CD4-positive, alpha-beta T cell (primary cell): ENCODE data around the gene TTLL6. TPM values are rescaled to one million over a fixed set of nuclear protein-coding genes. Genes with fewer than 3 reads are reported as not detected.

Experiments used
- ATAC-seq: fragments of 200-7000 bp; cut with Tn5 transposase; one replicate; pipeline ENCODE4 v1.10.0; 2022; ENCODE audit warnings: mild to moderate bottlenecking; ENCODE audit not compliant: poor library complexity
- CTCF ChIA-PET: fragments of 350-600 bp; sonication (Branson Sonifier 250); formaldehyde crosslinking; loops from one replicate; lab custom pipeline; 2021; ENCODE audit warnings: antibody characterized with exemption, inconsistent platforms; lab: Charles Lee
- POLR2A ChIA-PET: fragments of 350-600 bp; sonication (Branson Sonifier 250); formaldehyde crosslinking; loops from one replicate; lab custom pipeline; 2021; ENCODE audit warnings: antibody characterized with exemption, inconsistent platforms; lab: Charles Lee
- DNase-seq, 14 experiments: peaks; one replicate each; pipeline ENCODE4 v3.0.0-alpha.2; 2013 to 2020; ENCODE audit warnings: mixed read lengths in 2 of 14
- H3K27ac ChIP-seq, 2 donors: one replicate each; pipeline versions ENCODE4 v1.5.1 to v1.7.0; 2013; ENCODE audit warnings: low read length in 2 of 2, low read depth in 1 of 2, mild to moderate bottlenecking in 1 of 2
- H3K27me3 ChIP-seq, 2 experiments: 1 replicate in 1 of 2; 2 replicates in 1 of 2; pipeline versions ENCODE4 v1.6.1 to v1.7.0; 2013; ENCODE audit warnings: low read length in 2 of 2, control low read depth in 1 of 2, mild to moderate bottlenecking in 1 of 2, moderate library complexity in 1 of 2; ENCODE audit not compliant: insufficient read depth in 2 of 2, control insufficient read depth in 1 of 2
- H3K36me3 ChIP-seq: one replicate; pipeline ENCODE4 v1.6.1; 2013; ENCODE audit warnings: low read length, control low read depth; ENCODE audit not compliant: insufficient read depth
- H3K4me1 ChIP-seq: one replicate; pipeline ENCODE4 v1.6.1; 2013; ENCODE audit warnings: low read length, control low read depth; ENCODE audit not compliant: insufficient read depth
- H3K4me3 ChIP-seq: one replicate; pipeline ENCODE4 v1.5.1; 2013; ENCODE audit warnings: mild to moderate bottlenecking, low read length, moderate library complexity
- H3K9me3 ChIP-seq, 2 experiments: 1 replicate in 1 of 2; 2 replicates in 1 of 2; pipeline versions ENCODE4 v1.6.1 to v1.7.0; 2013; ENCODE audit warnings: low read length in 2 of 2, mild to moderate bottlenecking in 2 of 2, control low read depth in 1 of 2, moderate library complexity in 1 of 2; ENCODE audit not compliant: control insufficient read depth in 1 of 2, insufficient read depth in 1 of 2
- H3K27ac Mint-ChIP-seq: one replicate; pipeline ENCODE4 v1.8.0; 2020; ENCODE audit warnings: mixed read lengths
- H3K27me3 Mint-ChIP-seq: one replicate; pipeline ENCODE4 v1.8.0; 2021; ENCODE audit warnings: mixed read lengths
- H3K36me3 Mint-ChIP-seq: one replicate; pipeline ENCODE4 v1.8.0; 2021; ENCODE audit warnings: low read depth, mixed read lengths
- H3K4me1 Mint-ChIP-seq: one replicate; pipeline ENCODE4 v1.8.0; 2021; ENCODE audit warnings: low read depth, mixed read lengths
- H3K4me3 Mint-ChIP-seq: one replicate; pipeline ENCODE4 v1.8.0; 2020; ENCODE audit warnings: mild to moderate bottlenecking, mixed read lengths
- H3K9me3 Mint-ChIP-seq: one replicate; pipeline ENCODE4 v1.8.0; 2020; ENCODE audit warnings: mixed read lengths
- CTCF ChIP-seq: fragments of 200-600 bp; IDR thresholded peaks from one replicate; pipeline ENCODE4 v1.8.0; 2022; ENCODE audit warnings: antibody characterized with exemption, mild to moderate bottlenecking
- intact Hi-C, 2 experiments: fragments of 100-400 bp; cut with DNase I in 1 of 2; cut with micrococcal nuclease in 1 of 2; formaldehyde crosslinking; loops; one replicate each; pipeline versions ENCODE4 v1.15.1 to v1.9.0; 2023 to 2025; cut with DNase I, micrococcal nuclease
- total RNA-seq, 174 experiments: library from RNA in 2 of 174; stranded (reverse) in 2 of 174; gene quantifications; one replicate each; pipeline ENCODE4 v1.2.3 and lab custom pipeline; 2021 to 2026

Gene TTLL6
- total RNA-seq, 2 experiments from 2014 or later, result not detected

GRCh38 chr17:48795444-48796162, 21.4 kb downstream of the TTLL6 start:
- DNase-seq, result no peak
- no peaks in the 10 kb centered on the region for H3K36me3 ChIP-seq
- H3K4me3 ChIP-seq, result no peak overlapping the region
- no peaks in the 10 kb centered on the region for H3K9me3 Mint-ChIP-seq
- TF ChIP-seq CTCF, result no peak
- H3K4me1 ChIP-seq, result peaks cover 6% of the 10 kb centered on the region
- no peak overlapping the region for H3K27ac Mint-ChIP-seq
- H3K4me3 Mint-ChIP-seq, result no peak overlapping the region
- H3K27me3 ChIP-seq, result peaks cover 6 to 41% of the 10 kb centered on the region in 2 experiments
- no peak for ATAC-seq
- no peak overlapping the region for H3K27ac ChIP-seq
- intact Hi-C loops, result no loop called here
- H3K27me3 Mint-ChIP-seq, result peaks cover 72% of the 10 kb centered on the region
- no peaks in the 10 kb centered on the region for H3K36me3 Mint-ChIP-seq
- H3K4me1 Mint-ChIP-seq, result no peaks in the 10 kb centered on the region
- ChIA-PET CTCF (no interaction called here), POLR2A (no interaction called here)
- H3K9me3 ChIP-seq, result no peaks in the 10 kb centered on the region

GRCh38 chr17:48792033-48792798, 24.8 kb downstream of the TTLL6 start:
- H3K9me3 Mint-ChIP-seq, result no peaks in the 10 kb centered on the region
- ATAC-seq (no peak), DNase-seq (no peak)
- intact Hi-C loops, result no loop called here
- H3K27me3 ChIP-seq, result peaks cover 11 to 28% of the 10 kb centered on the region in 2 experiments
- no peak overlapping the region for H3K27ac Mint-ChIP-seq
- H3K36me3 ChIP-seq, result no peaks in the 10 kb centered on the region
- H3K27me3 Mint-ChIP-seq, result peaks cover 74% of the 10 kb centered on the region
- no peaks in the 10 kb centered on the region for H3K9me3 ChIP-seq
- no peak for TF ChIP-seq CTCF
- POLR2A ChIA-PET, result no interaction called here
- no peak overlapping the region for H3K4me3 ChIP-seq
- CTCF ChIA-PET, result interaction anchor here (1.4 to 1.7 kb wide), 2 partner anchors 71 to 87 kb away, joined by 4 to 7 read pairs; no protein-coding TSS in a partner anchor
- no peaks in the 10 kb centered on the region for H3K4me1 Mint-ChIP-seq
- peaks cover 6% of the 10 kb centered on the region for H3K4me1 ChIP-seq
- H3K36me3 Mint-ChIP-seq, result no peaks in the 10 kb centered on the region
- no peak overlapping the region for H3K27ac ChIP-seq
- H3K4me3 Mint-ChIP-seq, result no peak overlapping the region

- Mint-ChIP-seq H3K4me1 (no peaks in the 10 kb centered on the region), H3K27me3 (peaks cover 72% of the 10 kb centered on the region), H3K36me3 (no peaks in the 10 kb centered on the region), H3K27ac (no peak overlapping the region), H3K4me3 (no peak overlapping the region), H3K9me3 (no peaks in the 10 kb centered on the region)
- DNase-seq, result peak in 5 of 14 experiments; percentile 4 to 54 (median 37)
- no peaks in the 10 kb centered on the region for H3K36me3 ChIP-seq
- no peaks in the 10 kb centered on the region for H3K9me3 ChIP-seq
- ChIA-PET CTCF (interaction anchor here (0.6 to 2.1 kb wide), 7 partner anchors 12 to 1195 kb away, joined by 3 to 8 read pairs (median 5); no protein-coding TSS in a partner anchor), POLR2A (interaction anchor here (0.6 kb wide), 1 partner anchor 12 kb away, joined by 5 read pairs; no protein-coding TSS in a partner anchor)
- H3K27ac ChIP-seq, result no peak overlapping the region
- TF ChIP-seq CTCF, result no peak
- no peak overlapping the region for H3K4me3 ChIP-seq
- no peak for ATAC-seq
- intact Hi-C loops, result loop anchor here in 1 of 2 experiments (1.0 to 2.0 kb wide), 2 partner anchors 67 to 119 kb away; no protein-coding TSS in a partner anchor
- peaks cover 13 to 21% of the 10 kb centered on the region in 2 experiments for H3K27me3 ChIP-seq
- H3K4me1 ChIP-seq, result peaks cover 6% of the 10 kb centered on the region
These were observed 25.6 kb downstream of the TTLL6 start for GRCh38 chr17:48791128-48792032.
